K562 (cell line): ENCODE data around the gene BANF2. TPM values are rescaled to one million over a fixed set of nuclear protein-coding genes. Genes with fewer than 3 reads are reported as not detected.

Experiments
- ADNP ChIP-seq: fragments of 200-800 bp; sonication (Bioruptor generic); IDR thresholded peaks from 2 replicates; pipeline ENCODE4 v1.6.1; 2016; ENCODE audit warnings: missing genetic modification characterization, missing compliant biosample characterization
- ATF7 ChIP-seq: fragments of 450-650 bp; IDR thresholded peaks from 2 replicates; pipeline ENCODE4 v1.7.1; 2014; ENCODE audit warnings: mild to moderate bottlenecking, moderate library complexity
- CAMTA2 ChIP-seq: fragments of 250-450 bp; sonication (Bioruptor Pico); conservative IDR thresholded peaks from 2 replicates; pipeline ENCODE4 v1.5.1; 2022
- CHCHD3 ChIP-seq: fragments of 250-450 bp; sonication (Bioruptor Pico); IDR thresholded peaks from 2 replicates; pipeline ENCODE4 v2.1.2; 2022; ENCODE audit warnings: mild to moderate bottlenecking
- CREM ChIP-seq: IDR thresholded peaks from 2 replicates; pipeline ENCODE4 v1.6.1; 2014; ENCODE audit warnings: antibody characterized with exemption, low read depth
- EP400 ChIP-seq: fragments of 450-650 bp; IDR thresholded peaks from 2 replicates; pipeline ENCODE4 v1.6.1; 2017; ENCODE audit warnings: antibody characterized with exemption, mild to moderate bottlenecking, moderate library complexity
- FOXA3 ChIP-seq, 2 experiments: fragments of 450-650 bp in 1 of 2; sonication (generic) in 1 of 2; formaldehyde crosslinking; IDR thresholded peaks in 1 of 2; conservative IDR thresholded peaks in 1 of 2; 2 replicates each; pipeline versions ENCODE4 v1.4.0 to v1.8.0; 2020 to 2022; ENCODE audit warnings: mild to moderate bottlenecking in 2 of 2, missing genetic modification reagents in 1 of 2
- NCOA4 ChIP-seq: fragments of 450-650 bp; IDR thresholded peaks from 2 replicates; pipeline ENCODE4 v1.6.1; 2018; ENCODE audit warnings: mild to moderate bottlenecking; ENCODE audit not compliant: partially characterized antibody
- NONO ChIP-seq, 2 experiments: fragments of 200-400 bp in 1 of 2; fragments of 450-650 bp in 1 of 2; formaldehyde crosslinking in 1 of 2; IDR thresholded peaks; 2 replicates each; pipeline ENCODE4 v1.6.1; 2017; ENCODE audit warnings: low read depth in 2 of 2, mild to moderate bottlenecking in 2 of 2, moderate library complexity in 2 of 2, low read length in 1 of 2
- OTX1 ChIP-seq: fragments of 450-650 bp; formaldehyde crosslinking; IDR thresholded peaks from 2 replicates; pipeline ENCODE4 v1.4.0; 2022; ENCODE audit warnings: mild to moderate bottlenecking
- RBFOX2 ChIP-seq: fragments of 200-400 bp; formaldehyde crosslinking; IDR thresholded peaks from 2 replicates; pipeline ENCODE4 v1.6.1; 2017; ENCODE audit warnings: low read depth, mild to moderate bottlenecking, low read length, moderate library complexity
- SMAD4 ChIP-seq: fragments of 250-450 bp; sonication (Bioruptor Pico); conservative IDR thresholded peaks from 2 replicates; pipeline ENCODE4 v1.8.0; 2021; ENCODE audit warnings: inconsistent platforms, mild to moderate bottlenecking, moderate library complexity
- SNIP1 ChIP-seq: fragments of 450-650 bp; IDR thresholded peaks from 2 replicates; pipeline ENCODE4 v1.7.1; 2017; ENCODE audit warnings: low read depth, mild to moderate bottlenecking
- SRSF3 ChIP-seq: fragments of 200-400 bp; formaldehyde crosslinking; IDR thresholded peaks from 2 replicates; pipeline ENCODE4 v1.6.1; 2016; ENCODE audit warnings: mild to moderate bottlenecking, low read length, moderate library complexity; ENCODE audit not compliant: insufficient read depth
- ZFPM2 ChIP-seq: fragments of 250-450 bp; sonication (Bioruptor Pico); IDR thresholded peaks from 2 replicates; pipeline ENCODE4 v1.5.1; 2022; ENCODE audit warnings: mild to moderate bottlenecking
- ZNF134 ChIP-seq: fragments of 250-450 bp; sonication (Bioruptor Pico); conservative IDR thresholded peaks from 2 replicates; pipeline ENCODE4 v1.4.0; 2020
- ZNF583 ChIP-seq: fragments of 250-450 bp; sonication (Bioruptor Pico); IDR thresholded peaks from 2 replicates; pipeline ENCODE4 v1.4.0; 2020
- ZNF780A ChIP-seq: fragments of 250-450 bp; sonication (Bioruptor Pico); IDR thresholded peaks from 2 replicates; pipeline ENCODE4 v1.5.0; 2021; ENCODE audit warnings: mild to moderate bottlenecking
- polyA plus RNA-seq, 8 experiments: library from polyadenylated mRNA; depleted of rRNA in 4 of 8; stranded (reverse) in 5 of 8; unstranded in 3 of 8; fragments of >200 nt; fragmentation: Nextera tagmentation in 2 of 8; fragmentation: Illumina TruSeq in 1 of 8; extraction: Ambion mirVana in 2 of 8; extraction: Trizol in 1 of 8; gene quantifications; 2 replicates each; pipeline versions ENCODE4 v1.2.1 to v1.2.3, GENCODE V29; 2011 to 2014; ENCODE audit warnings: inconsistent platforms in 1 of 8, missing spikeins in 1 of 8
- total RNA-seq, 7 experiments: library from RNA; depleted of rRNA in 6 of 7; stranded (reverse); fragments of >200 nt in 6 of 7; fragmentation: Illumina TruSeq in 2 of 7; extraction: Trizol in 2 of 7; gene quantifications; 2 replicates each; pipeline versions ENCODE4 v1.2.1 to v1.2.3, GENCODE V29; 2011 to 2021; ENCODE audit warnings: low replicate concordance in 1 of 7
- TF ChIP-seq, protein P1 (sequence below): IDR thresholded peaks from 2 replicates; pipeline ENCODE4 v1.6.1; 2011; ENCODE audit warnings: borderline replicate concordance, low read depth, mild to moderate bottlenecking, moderate library complexity, low read length; ENCODE audit not compliant: insufficient read depth, poor library complexity, severe bottlenecking
- TF ChIP-seq, protein P2 (sequence below), 2 experiments: IDR thresholded peaks; 2 replicates each; pipeline ENCODE4 v1.6.1; 2011; ENCODE audit warnings: borderline replicate concordance in 1 of 2, control low read depth in 1 of 2, low read depth in 1 of 2, low read length in 1 of 2, mild to moderate bottlenecking in 1 of 2, mixed read lengths in 1 of 2, moderate library complexity in 1 of 2; ENCODE audit not compliant: insufficient read depth in 1 of 2, insufficient read length in 1 of 2, poor library complexity in 1 of 2, severe bottlenecking in 1 of 2; ENCODE audit errors: extremely low read depth in 1 of 2
- TF ChIP-seq, protein P3 (sequence below): fragments of 450-650 bp; IDR thresholded peaks from 2 replicates; pipeline ENCODE4 v1.6.1; 2016; ENCODE audit warnings: low read depth, mild to moderate bottlenecking, moderate library complexity
- TF ChIP-seq, protein P4 (sequence below): fragments of 250-450 bp; sonication (Bioruptor Pico); IDR thresholded peaks from 2 replicates; pipeline ENCODE4 v1.8.0; 2022; ENCODE audit warnings: moderate library complexity, mild to moderate bottlenecking, inconsistent platforms

BANF2 gene
- total and polyA plus RNA-seq, 9 of the 15 experiments (the other 6 are each of a cell fraction or from before 2014, with no cell fraction given) = not detected

DNA sequence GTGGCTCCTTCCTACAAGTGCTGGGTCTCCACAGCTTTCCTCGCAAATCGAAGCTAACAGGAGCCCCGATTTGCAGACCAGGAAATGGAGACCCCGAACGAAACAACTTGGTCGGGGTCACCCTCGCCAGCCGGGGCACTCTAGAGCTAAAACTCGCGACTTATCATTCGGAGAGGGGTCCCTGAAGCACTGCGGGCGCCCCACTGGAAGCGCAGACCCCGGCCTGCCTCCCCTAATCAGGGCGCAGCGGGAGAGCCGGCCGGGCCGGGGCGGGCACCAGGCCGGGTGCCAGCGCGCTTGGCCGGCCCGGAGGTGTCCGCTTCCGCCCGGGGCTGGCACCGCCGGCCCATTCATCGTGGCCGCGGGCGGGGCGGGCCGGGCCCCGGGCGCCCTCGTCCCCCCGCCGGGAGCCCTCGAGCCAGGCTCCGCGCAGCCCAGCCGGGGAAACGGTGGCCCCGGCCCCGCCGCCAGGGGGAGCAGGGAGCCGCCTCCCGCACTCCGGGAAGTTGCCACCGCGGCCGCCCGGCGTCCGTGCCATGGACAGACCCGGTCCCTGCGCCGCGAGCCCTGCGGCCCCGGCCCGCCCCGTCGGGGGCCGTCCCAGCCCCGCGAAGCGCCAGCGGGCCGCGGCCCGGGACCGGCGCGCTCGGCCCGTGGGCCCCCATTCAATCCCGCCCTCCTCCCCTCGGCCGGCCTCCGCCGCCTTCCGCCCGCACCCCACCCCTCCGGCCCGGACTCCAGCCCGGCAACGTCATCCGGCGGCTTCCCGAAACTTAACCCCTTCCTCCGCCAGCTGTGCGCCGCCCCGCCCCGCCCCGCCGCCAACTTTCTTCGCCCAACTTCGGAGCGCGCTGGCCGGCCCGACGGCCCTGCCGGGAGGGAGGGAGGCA, 18.7 kb upstream of the BANF2 start (continued):
- TF ChIP-seq CHCHD3 (CRISPR knock-in tag) = no peak
- 0 out of 2 replicates have a peak, but pooled peaks have one; percentile 54 for TF ChIP-seq SMAD4 (CRISPR knock-in tag)
- TF ChIP-seq NCOA4 = no peak
- TF ChIP-seq EP400 = no peak
- peak; percentile 44; the same call in 1 of the 2 replicates for TF ChIP-seq RBFOX2
- no peak for TF ChIP-seq ZNF780A (CRISPR knock-in tag)
- TF ChIP-seq, protein P1, sequence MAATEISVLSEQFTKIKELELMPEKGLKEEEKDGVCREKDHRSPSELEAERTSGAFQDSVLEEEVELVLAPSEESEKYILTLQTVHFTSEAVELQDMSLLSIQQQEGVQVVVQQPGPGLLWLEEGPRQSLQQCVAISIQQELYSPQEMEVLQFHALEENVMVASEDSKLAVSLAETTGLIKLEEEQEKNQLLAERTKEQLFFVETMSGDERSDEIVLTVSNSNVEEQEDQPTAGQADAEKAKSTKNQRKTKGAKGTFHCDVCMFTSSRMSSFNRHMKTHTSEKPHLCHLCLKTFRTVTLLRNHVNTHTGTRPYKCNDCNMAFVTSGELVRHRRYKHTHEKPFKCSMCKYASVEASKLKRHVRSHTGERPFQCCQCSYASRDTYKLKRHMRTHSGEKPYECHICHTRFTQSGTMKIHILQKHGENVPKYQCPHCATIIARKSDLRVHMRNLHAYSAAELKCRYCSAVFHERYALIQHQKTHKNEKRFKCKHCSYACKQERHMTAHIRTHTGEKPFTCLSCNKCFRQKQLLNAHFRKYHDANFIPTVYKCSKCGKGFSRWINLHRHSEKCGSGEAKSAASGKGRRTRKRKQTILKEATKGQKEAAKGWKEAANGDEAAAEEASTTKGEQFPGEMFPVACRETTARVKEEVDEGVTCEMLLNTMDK = peak; percentile 67
- TF ChIP-seq, protein P2, sequence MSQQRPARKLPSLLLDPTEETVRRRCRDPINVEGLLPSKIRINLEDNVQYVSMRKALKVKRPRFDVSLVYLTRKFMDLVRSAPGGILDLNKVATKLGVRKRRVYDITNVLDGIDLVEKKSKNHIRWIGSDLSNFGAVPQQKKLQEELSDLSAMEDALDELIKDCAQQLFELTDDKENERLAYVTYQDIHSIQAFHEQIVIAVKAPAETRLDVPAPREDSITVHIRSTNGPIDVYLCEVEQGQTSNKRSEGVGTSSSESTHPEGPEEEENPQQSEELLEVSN (IDR thresholded peaks at IDR 0.05; ENCODE audit: borderline replicate concordance in 1 of 2, extremely low read depth in 1 of 2, insufficient read depth in 1 of 2, insufficient read length in 1 of 2, low read depth in 1 of 2, low read length in 1 of 2, poor library complexity in 1 of 2, severe bottlenecking in 1 of 2) = peak in 1 of 2 experiments; percentile 48
- no peak for TF ChIP-seq ATF7
- TF ChIP-seq SRSF3 = no peak
- TF ChIP-seq OTX1 (CRISPR knock-in tag) = no peak
- TF ChIP-seq ZNF134 (CRISPR knock-in tag) = no peak
- no peak for TF ChIP-seq FOXA3 (CRISPR knock-in tag; conservative IDR thresholded peaks at IDR 0.05 in 1 of 2, IDR thresholded peaks at IDR 0.05 in 1 of 2)
- no peak for TF ChIP-seq ZNF583 (CRISPR knock-in tag)
- TF ChIP-seq SNIP1 = no peak
- peak in 1 of 2 experiments; percentile 31; a peak in 1 of 4 replicates for TF ChIP-seq NONO (IDR thresholded peaks at IDR 0.05; ENCODE audit: low read depth in 2 of 2, low read length in 1 of 2)
- TF ChIP-seq CREM = peak; percentile 68; the same call in 1 of the 2 replicates
- TF ChIP-seq, protein P3, sequence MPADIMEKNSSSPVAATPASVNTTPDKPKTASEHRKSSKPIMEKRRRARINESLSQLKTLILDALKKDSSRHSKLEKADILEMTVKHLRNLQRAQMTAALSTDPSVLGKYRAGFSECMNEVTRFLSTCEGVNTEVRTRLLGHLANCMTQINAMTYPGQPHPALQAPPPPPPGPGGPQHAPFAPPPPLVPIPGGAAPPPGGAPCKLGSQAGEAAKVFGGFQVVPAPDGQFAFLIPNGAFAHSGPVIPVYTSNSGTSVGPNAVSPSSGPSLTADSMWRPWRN = no peak
- TF ChIP-seq, protein P4, sequence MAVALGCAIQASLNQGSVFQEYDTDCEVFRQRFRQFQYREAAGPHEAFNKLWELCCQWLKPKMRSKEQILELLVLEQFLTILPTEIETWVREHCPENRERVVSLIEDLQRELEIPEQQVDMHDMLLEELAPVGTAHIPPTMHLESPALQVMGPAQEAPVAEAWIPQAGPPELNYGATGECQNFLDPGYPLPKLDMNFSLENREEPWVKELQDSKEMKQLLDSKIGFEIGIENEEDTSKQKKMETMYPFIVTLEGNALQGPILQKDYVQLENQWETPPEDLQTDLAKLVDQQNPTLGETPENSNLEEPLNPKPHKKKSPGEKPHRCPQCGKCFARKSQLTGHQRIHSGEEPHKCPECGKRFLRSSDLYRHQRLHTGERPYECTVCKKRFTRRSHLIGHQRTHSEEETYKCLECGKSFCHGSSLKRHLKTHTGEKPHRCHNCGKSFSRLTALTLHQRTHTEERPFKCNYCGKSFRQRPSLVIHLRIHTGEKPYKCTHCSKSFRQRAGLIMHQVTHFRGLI (CRISPR knock-in tag) = no peak
- TF ChIP-seq ADNP (tag) = no peak
- no peak for TF ChIP-seq CAMTA2 (CRISPR knock-in tag)
- no peak for TF ChIP-seq ZFPM2 (CRISPR knock-in tag)
